GM19351 (cell line): ENCODE measurements around the gene EFNA5.
"Not testable (repeated sequence)": the region's sequence is repeated elsewhere in the genome, so short reads cannot be mapped to it uniquely, and the experiment has no call there.

Experiments used
- ATAC-seq: cut with Tn5 transposase; IDR thresholded peaks from one replicate; pipeline ENCODE4 v1.9.1; 2021; ENCODE audit warnings: mild to moderate bottlenecking, moderate library complexity; ENCODE audit not compliant: unreplicated experiment

EFNA5 gene

DNA sequence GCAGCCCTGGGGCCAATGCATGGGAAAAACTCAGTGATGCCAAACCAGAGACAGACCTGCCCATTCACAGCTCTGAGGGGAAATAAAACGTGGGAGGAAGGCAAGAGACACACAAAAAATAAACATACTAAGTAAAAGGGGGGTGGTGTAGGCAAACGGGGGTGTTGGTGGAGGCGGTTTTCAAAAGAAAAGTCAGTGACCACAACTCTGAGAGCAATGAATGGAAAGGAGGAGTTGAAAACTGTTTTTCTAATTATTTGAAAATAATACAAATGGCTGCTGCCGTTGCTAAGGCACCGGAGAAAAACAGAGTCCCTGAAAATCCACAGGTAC is 293.5 kb downstream of the EFNA5 start:
- no peak for ATAC-seq

DNA sequence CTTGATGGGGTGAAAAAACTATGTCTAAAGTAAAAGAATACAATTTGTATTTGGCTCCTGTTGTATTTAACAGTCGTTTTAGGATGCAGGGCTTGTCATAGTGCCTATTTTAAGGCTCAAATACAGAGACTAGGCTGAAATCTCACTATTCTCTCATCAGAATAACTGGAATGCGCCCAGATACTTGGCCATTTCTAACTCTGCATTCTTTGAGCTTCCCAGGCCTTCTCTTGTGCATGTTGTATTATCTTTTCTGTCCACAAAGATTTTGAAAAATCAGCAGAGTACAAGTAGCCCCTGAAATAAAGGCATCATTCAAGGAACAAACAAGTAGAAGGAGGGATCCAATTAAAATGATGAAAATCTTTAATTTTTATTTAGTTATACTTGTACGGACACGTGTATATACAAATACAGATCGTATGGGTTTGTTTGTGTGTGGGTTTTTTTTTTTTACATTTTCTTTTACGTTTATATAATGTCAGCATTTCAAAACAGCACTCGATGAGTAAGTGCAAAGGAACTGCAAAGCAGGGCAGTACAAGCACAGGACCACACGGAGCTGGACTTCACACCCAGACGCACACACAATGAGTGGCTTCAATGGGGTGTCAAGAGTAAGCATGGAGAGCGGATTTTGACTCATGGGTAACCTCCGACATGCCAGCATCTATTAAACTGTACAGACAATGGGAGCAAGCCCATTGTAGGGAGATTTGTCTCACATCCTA is 294.0 kb downstream of the EFNA5 start:
- no peak for ATAC-seq

DNA sequence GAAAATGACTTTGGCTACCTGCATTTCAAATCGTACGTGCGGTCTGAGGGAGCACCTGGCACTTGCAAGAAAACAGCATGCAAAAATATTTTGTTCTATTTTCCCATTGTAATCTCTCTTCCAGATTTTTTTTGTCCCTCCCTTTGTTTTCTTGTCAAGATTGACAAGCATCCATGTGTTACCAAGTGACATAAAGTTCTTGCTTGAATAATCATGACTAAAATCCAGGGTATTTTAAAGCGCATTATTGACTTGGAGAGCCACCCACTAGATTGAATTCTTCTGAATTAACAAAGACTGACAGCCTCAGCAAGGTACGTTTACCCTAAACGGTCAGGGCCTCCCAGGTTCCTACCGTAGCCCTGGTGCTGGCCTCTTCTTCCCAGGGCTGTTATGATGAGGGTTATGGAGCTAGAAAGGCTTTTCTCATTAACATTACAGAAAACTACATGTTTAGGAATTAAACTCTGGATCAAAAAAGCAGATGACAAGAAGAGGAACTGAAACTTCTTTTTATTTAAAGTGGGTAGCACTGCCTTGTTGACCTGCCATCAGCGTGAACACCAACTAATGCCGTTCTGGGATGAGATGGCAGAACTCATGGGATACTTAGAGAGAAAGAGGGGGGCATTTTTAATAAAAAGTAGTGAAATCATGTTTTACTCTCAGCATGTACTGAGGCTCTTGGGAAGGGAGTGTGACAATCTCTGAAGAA is 297.0 kb downstream of the EFNA5 start:
- peak; percentile 78 for ATAC-seq

DNA sequence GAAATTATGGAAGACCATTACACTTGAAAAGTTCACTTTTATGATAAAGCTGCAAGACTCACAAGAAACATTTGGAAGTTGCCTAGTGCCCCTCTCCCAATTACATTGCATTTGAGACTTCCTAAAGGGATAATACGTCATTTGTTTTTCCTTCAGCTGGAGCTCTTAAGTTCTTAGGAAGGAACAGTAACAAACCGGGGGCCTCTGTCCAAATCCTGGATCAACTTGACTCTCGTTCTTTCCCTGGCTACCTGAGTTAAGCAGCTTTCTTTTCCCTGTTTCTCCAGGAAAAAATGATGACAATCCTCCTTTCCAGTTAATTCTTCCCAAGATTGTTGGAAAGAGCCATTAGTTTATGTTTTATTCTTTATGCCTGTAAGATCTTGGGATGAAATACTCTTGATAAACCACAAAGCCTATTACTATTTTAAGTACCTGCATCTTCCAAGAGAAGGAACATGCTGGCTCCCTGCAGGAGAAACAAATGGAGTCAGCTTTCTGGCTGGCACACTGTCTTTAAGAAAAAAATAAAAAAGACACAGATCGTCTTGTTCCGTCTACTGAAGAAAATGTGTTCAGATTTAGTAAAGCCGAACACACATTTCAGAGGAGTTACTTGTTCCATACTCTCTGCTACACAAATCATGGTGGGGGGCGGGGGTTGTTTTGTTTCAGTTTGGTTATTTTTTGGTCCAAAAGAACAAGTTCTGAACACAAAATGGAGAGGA is 297.9 kb downstream of the EFNA5 start:
- ATAC-seq: no peak

DNA sequence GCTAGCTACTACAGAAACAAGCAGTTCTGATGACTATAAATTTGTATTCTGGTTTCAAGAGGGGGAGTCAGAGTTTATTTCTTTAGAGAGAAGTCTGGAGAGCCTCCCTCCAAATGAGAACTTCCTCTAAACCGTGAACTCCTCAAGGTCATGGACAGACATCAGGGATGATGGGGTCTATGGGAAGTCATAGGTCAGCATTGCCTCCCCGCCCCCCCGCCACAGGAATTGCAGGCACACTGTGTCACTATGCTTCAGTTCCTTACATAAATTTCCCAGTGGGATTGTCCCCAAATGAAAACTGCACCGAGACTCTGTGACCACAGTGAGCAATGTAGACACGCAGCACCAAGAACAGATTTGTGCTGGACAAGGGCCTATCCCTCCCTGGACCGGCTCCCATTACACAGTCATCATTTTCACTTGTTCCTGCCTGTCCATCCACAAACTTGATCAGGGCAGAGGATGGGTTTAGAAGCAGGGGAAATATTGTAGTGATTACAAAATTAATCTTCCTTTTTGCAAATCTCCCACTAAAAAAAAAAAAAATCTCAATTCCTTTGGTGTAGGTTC is 300.3 kb downstream of the EFNA5 start:
- ATAC-seq: no peak

DNA sequence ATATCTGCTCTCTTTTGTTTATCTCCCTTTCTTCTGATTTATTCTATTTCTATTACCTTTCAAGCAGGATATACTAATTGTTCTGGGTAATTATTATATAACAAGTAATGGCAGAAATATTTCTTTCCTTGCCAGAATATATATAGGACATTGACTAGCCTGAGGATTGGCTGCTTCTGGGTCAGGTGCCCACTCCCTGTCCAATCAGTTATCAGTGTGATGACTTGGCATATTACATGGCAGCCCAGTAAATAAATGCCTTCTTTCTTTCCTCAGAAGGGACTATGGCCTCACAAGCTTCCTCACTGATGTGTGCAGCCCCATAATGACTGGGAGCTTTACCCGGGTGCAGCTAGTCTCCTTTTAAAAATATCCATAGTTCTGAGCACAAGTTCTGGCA is 301.1 kb downstream of the EFNA5 start:
- ATAC-seq: no peak

DNA sequence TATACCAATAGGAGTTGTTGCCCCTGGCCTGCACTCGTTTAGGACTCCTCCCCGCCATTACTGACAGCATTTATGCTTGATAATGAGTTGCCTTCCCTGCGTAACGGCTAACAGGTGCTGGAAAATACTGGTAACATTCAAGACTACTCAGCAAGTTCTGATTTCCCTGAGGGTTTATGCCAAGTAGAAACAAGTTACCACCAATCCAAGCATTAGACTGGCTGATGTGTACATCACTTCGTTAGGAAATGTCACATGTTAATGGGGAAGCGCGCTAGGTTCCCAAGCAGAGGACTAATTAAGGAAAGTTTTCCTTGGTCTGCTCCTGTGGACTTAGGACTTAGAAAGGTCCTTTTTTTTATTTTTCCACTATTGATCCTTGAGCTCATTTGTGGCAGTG is 302.1 kb downstream of the EFNA5 start:
- ATAC-seq: no peak

DNA sequence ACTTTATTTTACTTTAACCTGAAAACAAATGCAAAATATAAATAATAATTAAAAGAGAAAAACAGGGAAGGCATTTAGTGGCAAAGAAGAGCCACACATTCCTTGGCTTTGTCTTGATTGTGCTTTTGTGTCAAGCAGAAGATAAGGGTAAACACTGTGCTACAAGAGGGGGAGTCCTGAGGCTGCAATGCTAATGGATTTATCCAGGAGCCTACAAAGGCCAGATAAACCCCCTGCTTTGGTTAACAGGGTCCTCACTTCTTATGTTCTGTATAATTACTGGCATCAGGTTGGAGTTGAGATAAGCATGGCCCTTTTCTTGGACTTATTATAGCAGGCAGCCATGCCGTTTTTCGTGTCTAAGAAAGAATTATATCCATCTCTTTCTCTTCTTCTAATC is 302.8 kb downstream of the EFNA5 start:
- no peak for ATAC-seq

DNA sequence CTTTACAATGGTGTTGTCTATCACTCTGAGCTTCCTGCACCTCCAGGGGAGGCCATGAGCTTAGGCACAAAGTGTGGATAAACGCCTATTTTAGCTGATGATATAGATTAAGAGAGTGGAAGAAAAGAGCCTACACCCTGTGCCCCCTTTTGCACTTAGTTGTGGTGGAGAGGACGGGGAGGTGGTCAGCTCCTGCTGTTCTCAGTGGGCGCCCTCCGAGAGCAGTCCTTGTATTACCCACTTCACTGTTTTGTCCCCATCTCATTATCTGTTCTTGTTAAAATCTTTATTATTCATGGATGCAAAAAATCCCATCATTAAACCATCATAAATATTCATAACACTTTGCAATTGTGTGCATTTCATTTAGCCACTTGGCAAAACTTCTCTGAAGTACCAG is 303.3 kb downstream of the EFNA5 start:
- ATAC-seq: no peak

DNA sequence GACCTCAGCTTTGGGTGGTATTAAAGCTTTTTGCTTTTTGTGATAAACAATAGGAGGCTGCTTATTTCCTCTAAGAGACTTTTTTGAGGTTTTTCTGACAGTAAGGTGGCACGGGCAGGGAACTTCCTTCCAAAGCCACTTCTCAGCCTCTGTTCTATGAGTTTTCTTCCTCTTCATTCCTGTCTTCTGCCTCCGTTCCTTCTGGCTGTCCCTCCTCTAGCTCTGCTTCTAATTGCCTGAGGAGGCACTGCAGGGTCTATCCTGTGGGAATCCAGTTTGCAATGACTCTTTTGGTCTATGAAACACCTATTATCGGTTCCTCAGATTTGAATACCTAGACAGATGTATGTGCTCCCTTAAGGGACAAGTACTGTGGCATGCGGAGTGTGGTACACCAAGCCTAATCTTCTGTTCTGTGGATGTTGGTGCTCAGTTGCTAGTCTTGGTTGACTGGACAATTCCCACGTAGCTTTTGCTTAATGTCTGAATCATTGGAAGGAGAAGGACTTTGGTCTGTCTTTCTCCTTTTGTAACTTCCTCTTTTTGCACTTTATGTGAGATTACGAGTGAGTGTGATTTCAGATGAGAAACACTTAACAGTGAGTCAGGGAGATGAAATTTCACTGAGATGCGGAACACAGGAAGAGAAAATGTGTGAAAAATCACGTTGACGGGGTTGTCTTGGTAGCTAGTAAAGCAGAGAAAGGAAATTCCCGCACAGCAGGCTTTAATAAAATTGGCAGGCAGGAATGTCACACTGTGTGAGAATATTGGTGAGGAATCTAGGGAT is 305.2 kb downstream of the EFNA5 start:
- peak; percentile 61 for ATAC-seq

DNA sequence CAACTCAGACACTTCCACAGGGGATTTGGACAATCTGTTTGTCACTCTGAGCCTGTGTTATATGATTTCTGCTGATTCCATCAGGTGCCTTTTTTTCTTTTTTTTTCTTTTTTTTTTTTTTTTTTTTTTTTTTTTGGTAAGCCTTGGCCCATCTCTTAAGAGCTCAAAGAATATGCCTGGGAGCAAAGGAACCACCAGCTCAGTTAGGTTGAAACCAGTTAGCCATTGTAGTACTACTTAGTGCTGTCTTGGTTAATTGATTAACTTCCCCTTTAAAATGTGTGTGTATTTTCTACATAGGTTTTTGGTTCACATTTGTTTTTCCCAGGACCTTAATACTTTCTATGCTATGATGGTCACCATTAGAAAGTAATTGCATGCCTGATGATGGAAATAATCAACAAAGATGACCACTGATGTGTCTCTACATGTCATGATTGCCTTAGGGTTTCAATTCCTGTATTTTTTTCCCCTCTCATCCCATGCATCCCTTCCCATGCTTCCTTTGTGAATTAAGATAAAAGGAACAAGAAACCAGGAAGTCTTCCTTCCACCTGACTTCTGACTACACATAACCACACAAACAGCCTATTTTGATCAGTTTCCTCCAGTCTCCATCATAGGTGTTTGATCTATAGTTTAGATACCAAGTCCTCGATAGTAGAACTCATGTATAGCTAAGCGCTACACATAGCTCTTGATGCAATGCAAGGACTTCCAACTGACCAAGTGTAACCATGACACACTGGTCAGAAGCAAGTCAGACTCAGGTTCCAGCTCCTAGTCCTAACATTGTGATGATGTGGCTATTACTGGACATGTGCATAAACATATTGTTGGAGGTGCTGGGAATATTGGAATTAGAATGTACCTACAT is 306.1 kb downstream of the EFNA5 start:
- no peak for ATAC-seq

DNA sequence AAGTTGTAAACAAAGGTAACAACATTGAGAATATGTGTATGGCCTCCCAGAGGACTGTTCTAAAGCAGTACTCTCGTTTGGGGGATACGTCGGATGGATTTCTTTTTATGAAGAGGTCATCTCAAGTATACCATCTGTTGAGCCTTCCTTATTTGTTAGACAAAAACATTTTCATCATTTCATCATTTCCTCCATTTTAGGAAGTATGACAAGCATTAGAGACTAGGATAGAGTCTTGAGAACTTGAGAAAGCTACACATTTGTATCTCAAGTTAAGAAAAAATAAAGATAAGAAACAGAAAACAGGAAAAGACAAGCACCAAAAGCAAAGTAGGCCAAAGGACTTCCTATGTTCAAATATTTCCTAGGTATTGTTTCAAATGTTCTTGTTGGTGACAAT is 307.0 kb downstream of the EFNA5 start:
- ATAC-seq: no peak

DNA sequence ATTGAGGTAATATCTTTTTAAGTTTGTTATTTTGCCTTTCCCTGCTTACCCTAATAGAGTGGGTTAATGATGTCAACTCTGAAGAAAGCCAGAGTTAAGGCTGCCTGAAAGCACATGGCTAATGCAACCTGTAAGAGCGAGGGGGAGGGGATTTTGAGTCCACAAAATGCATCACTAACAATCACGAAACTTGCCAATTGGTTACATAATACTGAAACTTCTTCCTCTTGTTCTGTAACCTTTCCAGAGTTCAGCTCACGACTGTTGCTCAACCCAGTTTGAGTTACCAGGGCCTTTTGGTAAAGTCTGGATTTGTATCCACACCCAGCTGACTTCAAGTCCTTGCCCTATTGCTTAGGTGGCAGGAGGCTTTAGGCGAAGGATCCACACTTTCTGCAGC is 308.8 kb downstream of the EFNA5 start:
- no peak for ATAC-seq

DNA sequence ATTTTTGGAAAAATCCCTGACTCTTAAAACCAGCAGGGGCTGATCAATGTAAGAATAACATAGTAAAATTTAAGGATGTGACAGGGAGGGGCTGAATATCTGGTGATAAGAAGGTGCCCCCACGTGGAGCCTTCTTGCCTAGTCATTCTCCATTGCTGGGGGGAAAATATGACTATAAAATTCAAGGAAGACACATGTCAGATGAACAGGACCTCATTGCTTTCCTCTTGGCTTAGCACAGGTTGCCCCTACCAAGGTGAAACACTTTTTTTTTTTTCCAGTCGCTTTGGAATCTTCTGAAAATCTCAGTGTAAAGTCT is 310.9 kb downstream of the EFNA5 start:
- ATAC-seq: no peak

DNA sequence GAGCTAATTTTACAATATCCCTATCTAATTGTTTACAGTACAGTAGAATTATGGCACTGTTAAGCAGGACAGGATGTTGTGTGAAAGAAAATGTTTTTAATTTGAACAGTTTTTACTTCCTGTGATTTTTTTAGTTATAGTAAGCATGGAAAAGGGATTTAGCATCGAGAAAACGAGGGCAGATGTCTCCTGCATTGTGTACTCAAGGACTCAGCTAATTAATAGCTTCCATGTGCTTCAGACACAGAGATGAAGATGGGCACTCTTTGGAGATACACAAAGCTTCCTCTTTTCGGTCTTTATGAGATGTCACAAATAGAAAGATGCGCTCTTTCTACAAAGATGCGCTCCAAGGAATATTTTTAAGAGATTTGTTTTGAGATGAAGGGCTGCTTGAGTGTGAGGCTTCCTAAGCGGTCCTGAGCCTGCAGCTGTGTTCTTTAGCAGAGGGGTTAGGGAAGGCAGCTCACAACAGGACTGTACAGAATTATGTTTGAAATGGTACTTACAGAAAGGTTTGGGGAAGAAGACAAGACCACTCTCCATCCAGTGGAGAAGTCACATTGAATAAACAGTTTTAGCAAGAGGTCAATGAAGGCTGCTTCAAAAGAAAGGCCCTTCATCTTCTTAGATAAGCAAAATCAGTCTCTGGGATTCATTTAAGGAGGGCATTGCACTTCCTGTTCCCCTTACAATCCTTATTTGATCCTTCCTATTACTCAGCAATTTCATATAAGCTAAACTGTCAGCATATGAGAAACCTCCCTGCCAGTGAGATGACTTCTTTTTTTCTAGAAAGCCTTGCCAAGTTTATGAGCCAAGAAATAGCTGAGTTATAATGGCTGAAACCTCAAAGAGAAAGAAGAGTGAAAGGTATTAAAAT is 311.5 kb downstream of the EFNA5 start:
- ATAC-seq: no peak

DNA sequence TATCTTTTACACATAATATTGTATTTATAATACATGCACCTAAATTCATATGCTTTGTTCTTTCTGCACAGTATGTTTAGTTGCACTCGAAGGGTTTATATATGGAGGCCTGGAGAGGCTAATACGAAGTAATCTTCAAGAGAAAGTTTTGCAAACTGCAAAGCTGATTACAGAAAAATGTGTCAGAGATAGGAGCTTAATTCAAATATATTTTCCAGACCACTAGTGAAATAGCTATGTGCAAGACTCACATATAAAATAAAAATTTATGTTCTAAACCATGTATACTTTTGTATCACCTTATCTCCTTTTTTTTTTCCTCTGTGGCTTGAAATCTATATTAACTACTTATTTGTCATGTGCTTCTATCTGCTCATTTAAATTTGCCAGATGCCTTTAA is 313.8 kb downstream of the EFNA5 start:
- ATAC-seq: no peak

DNA sequence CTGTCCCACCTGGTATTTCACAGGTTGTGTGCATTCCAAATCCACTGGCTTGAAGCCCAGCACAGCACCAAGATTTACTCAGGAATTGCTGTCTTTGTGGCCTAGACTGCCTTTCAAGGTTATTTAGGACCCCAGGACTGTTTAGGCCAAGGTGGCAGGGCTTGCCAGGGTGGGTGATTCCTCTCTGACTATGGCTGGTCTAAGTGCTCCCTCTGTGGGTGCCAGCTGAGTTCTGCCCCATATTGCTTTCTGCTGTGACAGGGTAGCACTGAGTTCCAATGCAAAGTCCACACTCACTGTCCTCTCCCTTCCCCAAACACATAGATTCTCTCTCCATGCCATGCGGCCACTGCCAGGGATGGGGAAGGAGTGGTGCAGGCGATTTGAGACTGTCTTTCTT is 318.2 kb downstream of the EFNA5 start:
- ATAC-seq: no peak

DNA sequence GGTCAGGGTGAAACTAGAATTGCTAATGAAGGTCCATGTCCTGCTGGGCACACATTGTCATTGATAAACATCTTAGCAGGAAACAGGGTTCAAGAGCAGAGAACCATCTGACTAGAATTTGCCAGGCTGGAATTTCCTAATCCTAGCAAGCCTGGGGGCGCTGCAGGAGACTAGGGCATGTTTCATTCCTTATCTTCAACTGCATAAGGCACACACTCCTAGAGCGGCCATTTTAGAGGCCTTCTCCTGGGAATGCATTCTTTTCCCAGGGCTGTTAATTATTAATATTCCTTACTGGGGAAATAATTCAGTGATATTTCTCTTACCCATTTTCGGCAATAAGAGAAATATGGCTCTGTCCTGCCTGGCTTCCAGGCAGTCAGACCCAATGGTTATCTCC is 324.2 kb downstream of the EFNA5 start:
- not testable (repeated sequence) for ATAC-seq

DNA sequence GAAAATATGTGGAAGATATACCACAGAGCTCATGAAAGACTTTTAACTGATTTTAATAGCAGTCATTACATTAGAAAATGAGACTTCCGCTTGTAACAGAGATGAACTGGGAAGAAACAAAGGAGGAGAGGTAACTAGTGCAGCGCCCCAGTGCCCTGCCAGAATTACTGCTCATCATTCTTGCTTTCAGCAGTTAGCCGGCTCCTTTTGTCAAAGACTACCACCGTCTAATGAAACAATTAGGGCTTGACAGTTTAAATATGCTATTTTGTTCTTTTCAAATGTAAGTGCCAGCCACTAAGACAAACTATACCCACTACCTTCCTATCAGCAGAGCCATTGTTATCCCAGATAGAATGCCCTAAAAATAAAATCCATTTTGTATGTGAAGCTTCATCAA is 328.4 kb downstream of the EFNA5 start:
- ATAC-seq: no peak
